Lung (tissue), 12 donors: ENCODE measurements around the gene LGR4. TPM values are rescaled to one million over a fixed set of nuclear protein-coding genes. Genes with fewer than 3 reads are reported as not detected.

Experiments
- ATAC-seq: fragments of 200-7000 bp; cut with Tn5 transposase; one replicate; pipeline ENCODE4 v1.9.1; 2020; ENCODE audit warnings: moderate number of reproducible peaks; ENCODE audit not compliant: insufficient read depth, low FRiP score
- DNase-seq, 3 donors: peaks; one replicate each; pipeline ENCODE4 v3.0.0-alpha.2; 2013 to 2017
- H3K27ac ChIP-seq, 2 donors: one replicate each; pipeline ENCODE4 v1.5.1; 2013; ENCODE audit warnings: mild to moderate bottlenecking in 2 of 2, moderate library complexity in 2 of 2, control low read depth in 1 of 2, inconsistent platforms in 1 of 2, low read depth in 1 of 2, low read length in 1 of 2
- H3K27me3 ChIP-seq, 3 donors: one replicate each; pipeline ENCODE4 v1.5.1; 2013; ENCODE audit warnings: low read length in 2 of 3; ENCODE audit not compliant: control insufficient read depth in 3 of 3, insufficient read depth in 3 of 3
- H3K36me3 ChIP-seq, 4 donors: one replicate each; pipeline ENCODE4 v1.5.1; 2013; ENCODE audit warnings: low read length in 4 of 4, mild to moderate bottlenecking in 1 of 4, moderate library complexity in 1 of 4; ENCODE audit not compliant: control insufficient read depth in 4 of 4, insufficient read depth in 4 of 4
- H3K4me1 ChIP-seq, 5 donors: one replicate each; pipeline ENCODE4 v1.5.1; 2013; ENCODE audit warnings: low read length in 5 of 5, mild to moderate bottlenecking in 2 of 5, moderate library complexity in 1 of 5; ENCODE audit not compliant: control insufficient read depth in 5 of 5, insufficient read depth in 5 of 5
- H3K4me3 ChIP-seq: one replicate; pipeline ENCODE4 v1.5.1; 2013; ENCODE audit warnings: mild to moderate bottlenecking, control low read depth, moderate library complexity
- H3K9ac ChIP-seq, 2 donors: one replicate each; pipeline ENCODE4 v1.5.1; 2013; ENCODE audit warnings: low read length in 2 of 2, control low read depth in 1 of 2; ENCODE audit not compliant: insufficient read depth in 1 of 2
- H3K9me3 ChIP-seq, 4 donors: one replicate each; pipeline ENCODE4 v1.5.1; 2013; ENCODE audit warnings: low read length in 3 of 4, mild to moderate bottlenecking in 1 of 4, moderate library complexity in 1 of 4; ENCODE audit not compliant: control insufficient read depth in 4 of 4, insufficient read depth in 3 of 4
- CTCF ChIP-seq: IDR thresholded peaks from 2 replicates; pipeline ENCODE4 v1.5.1; 2012; ENCODE audit warnings: mild to moderate bottlenecking; ENCODE audit errors: control extremely low read depth, extremely low read depth
- WGBS, 2 donors: extraction: QIAGEN DNeasy Blood & Tissue Kit; methylation state at CpG; one replicate each; pipeline ENCODE4 v1.1.7; 2013; 5-methylcytosine and 5-hydroxymethylcytosine counted together
- polyA plus RNA-seq, 2 donors: library from polyadenylated mRNA; stranded (reverse); fragments of 200-250 nt; gene quantifications; one replicate each; pipeline ENCODE4 v1.2.1, GENCODE V29; 2013
- total RNA-seq, 2 donors: library from RNA; depleted of rRNA in 1 of 2; stranded (reverse); fragments of >200 nt in 1 of 2; gene quantifications; one replicate each; pipeline ENCODE4 v1.2.1, GENCODE V29; 2014 to 2021
- donor health status: control.
- donor health status: control.
- donor health status: Bipolar disorder and iron deficiency.
- donor health status: healthy.
- donor health status: DM: yes; HTN: yes; CAD: no.

Gene LGR4
- total and polyA plus RNA-seq, 4 donors = 2.2 to 29.2 (median 3.7) TPM

DNA sequence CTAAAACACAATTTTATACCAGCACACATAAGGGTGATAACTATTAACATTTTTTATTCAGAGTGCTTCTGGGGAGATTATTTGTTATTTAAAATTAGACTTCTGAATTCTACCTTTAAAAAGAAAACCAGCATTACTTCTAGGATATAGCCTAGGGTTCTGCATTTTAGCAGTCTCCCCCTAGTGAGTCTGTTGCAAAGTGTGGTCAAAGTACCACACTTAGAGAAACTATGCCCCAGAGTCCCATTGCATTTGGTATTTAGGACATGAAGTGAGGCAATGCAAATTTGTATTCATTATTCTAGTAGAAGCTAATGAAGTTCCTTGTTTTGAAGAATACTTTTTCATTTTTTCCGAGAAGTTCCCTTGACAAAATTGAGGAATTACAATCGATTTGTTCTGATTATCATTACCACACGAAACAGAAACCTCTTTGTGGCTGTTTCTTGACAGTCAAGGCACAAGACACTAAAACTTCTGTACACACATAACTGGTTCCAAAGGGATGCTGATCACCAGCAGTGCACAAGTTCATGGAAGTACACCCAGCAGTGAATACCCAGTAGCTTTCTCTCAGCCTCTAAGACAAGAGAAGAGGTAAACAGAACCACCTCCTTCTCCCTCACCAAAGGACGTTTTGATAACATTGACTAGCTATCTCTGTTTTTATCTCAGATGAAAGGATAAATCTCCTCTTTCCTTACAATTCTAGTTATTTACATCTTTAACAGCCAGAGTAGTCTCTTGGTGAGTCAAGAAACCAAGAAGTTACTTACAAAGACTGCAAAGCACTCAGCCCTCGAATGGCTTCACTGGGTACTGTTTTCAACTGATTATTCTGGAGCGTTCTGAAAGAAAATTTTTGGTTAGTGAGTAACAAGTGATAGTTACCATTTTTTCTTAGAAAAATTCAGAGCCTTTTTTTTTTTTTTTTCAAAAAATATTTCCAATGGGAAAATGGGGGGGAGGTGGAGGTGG is 82.0 kb downstream of the LGR4 start:
- peaks cover 0 to 2% (median 0%) of the 10 kb centered on the region in 4 donors for H3K36me3 ChIP-seq

DNA sequence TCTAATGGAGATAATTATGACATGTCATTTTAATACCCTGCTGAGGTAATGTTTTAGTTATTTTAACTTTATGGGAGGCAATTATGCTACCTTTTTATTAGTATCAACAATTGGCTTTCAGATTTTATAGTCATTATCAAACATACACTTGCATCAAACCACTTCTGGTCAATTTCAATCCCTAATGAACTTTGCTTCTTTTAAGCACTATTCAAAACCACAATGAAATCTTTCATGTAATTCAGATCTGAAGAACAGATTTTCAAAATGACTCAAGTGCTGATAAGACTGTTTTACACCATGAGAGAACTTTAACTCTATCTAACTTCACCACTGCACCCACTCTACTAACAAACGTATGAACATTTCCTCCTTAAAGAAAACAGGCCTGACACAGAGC is 83.7 kb downstream of the LGR4 start:
- peaks cover 0 to 9% (median 0%) of the 10 kb centered on the region in 5 donors for H3K4me1 ChIP-seq
- TF ChIP-seq CTCF = no peak
- DNase-seq (no peak), ATAC-seq (no peak)
- H3K27me3 ChIP-seq = peaks cover 0 to 41% (median 5%) of the 10 kb centered on the region in 3 donors
- no peak overlapping the region for H3K9ac ChIP-seq
- H3K4me3 ChIP-seq = no peak overlapping the region
- H3K27ac ChIP-seq = no peak overlapping the region
- H3K36me3 ChIP-seq = peaks cover 0 to 10% (median 2%) of the 10 kb centered on the region in 4 donors
- H3K9me3 ChIP-seq = no peaks in the 10 kb centered on the region
- whole genome bisulfite sequencing, 2 donors = 59 to 87% methylated on average over 1 of the region's 1 CpG

More for the DNA sequence above, 82.0 kb downstream of the LGR4 start:
- H3K4me1 ChIP-seq = peaks cover 0 to 18% (median 3%) of the 10 kb centered on the region in 5 donors
- 80 to 85% methylated on average over 6 of the region's 6 CpGs for WGBS, 2 donors
- H3K9ac ChIP-seq = no peak overlapping the region
- H3K27me3 ChIP-seq = peaks cover 0 to 28% (median 4%) of the 10 kb centered on the region in 3 donors
- TF ChIP-seq CTCF = no peak
- H3K4me3 ChIP-seq = no peak overlapping the region
- no peak overlapping the region for H3K27ac ChIP-seq
- H3K9me3 ChIP-seq = no peaks in the 10 kb centered on the region
- no peak for ATAC-seq
- no peak for DNase-seq

- TF ChIP-seq CTCF = no peak
- Histone ChIP-seq H3K27ac (no peak overlapping the region), H3K27me3 (peaks cover 0 to 43% (median 5%) of the 10 kb centered on the region in 3 donors), H3K36me3 (peaks cover 0 to 10% (median 2%) of the 10 kb centered on the region in 4 donors), H3K9me3 (no peaks in the 10 kb centered on the region), H3K4me1 (peaks cover 0 to 8% (median 0%) of the 10 kb centered on the region in 5 donors), H3K9ac (no peak overlapping the region), H3K4me3 (no peak overlapping the region)
- DNase-seq (no peak), ATAC-seq (no peak)
- 46 to 74% methylated on average over 2 of the region's 2 CpGs for WGBS, 2 donors
Measured at GRCh38 chr11:27388001-27388400, 84.6 kb downstream of the LGR4 start.
